ENCODE data around the gene USP54. TPM values are rescaled to one million over a fixed set of nuclear protein-coding genes. Genes with fewer than 3 reads are reported as not detected.

Gene USP54
- total RNA-seq, 2 experiments from 2014 or later, result 15.2 to 16.4 TPM

GRCh38 chr10:73493781-73494180, 97.4 kb downstream of the USP54 start:
- DNase-seq (ENCODE audit: low spot score), result no peak
- intact Hi-C loops (cut with micrococcal nuclease; ENCODE audit: unreplicated experiment), result loop anchor here (2.0 kb wide), 1 partner anchor 81 kb away; no protein-coding TSS in a partner anchor
- Histone ChIP-seq H3K36me3 (ENCODE audit: insufficient read depth, low read length) (peaks cover 37% of the 10 kb centered on the region), H3K9me2 (ENCODE audit: insufficient read depth, low read length) (no peaks in the 10 kb centered on the region), H3K4me2 (ENCODE audit: low read length) (peak overlapping the region; percentile 99), H3K4me3 (ENCODE audit: low read depth, low read length, poor library complexity, severe bottlenecking) (peak overlapping the region; percentile 92), H3K9me3 (ENCODE audit: low read length) (no peaks in the 10 kb centered on the region), H2AFZ (ENCODE audit: low read length) (no peak overlapping the region), H3K79me2 (ENCODE audit: insufficient read depth, low read depth, low read length) (peaks cover 64% of the 10 kb centered on the region), H4K20me1 (ENCODE audit: insufficient read depth, low read length) (0 out of 2 replicates have a peak, but pooled peaks cover 5% of the 10 kb centered on the region), H3K4me1 (ENCODE audit: insufficient read depth, low read length, poor library complexity, severe bottlenecking) (peaks cover 25% of the 10 kb centered on the region), H3K27ac (ENCODE audit: low read depth, low read length, poor library complexity, severe bottlenecking) (no peak overlapping the region)
- POLR2A ChIA-PET, result interaction anchor here (0.5 to 1.1 kb wide), 3 partner anchors 307 to 1019 kb away, joined by 3 read pairs; no protein-coding TSS in a partner anchor
- no TSS peak for BruUV-seq (replicated peaks)
- TF ChIP-seq CTCF (conservative IDR thresholded peaks at IDR 0.05; ENCODE audit: low read length) (no peak), EZH2phosphoT487 (IDR thresholded peaks at IDR 0.05; ENCODE audit: borderline replicate concordance, low read depth, low read length) (no peak)
- CTCF ChIA-PET (ENCODE audit: unreplicated experiment), result no interaction called here

DNA sequence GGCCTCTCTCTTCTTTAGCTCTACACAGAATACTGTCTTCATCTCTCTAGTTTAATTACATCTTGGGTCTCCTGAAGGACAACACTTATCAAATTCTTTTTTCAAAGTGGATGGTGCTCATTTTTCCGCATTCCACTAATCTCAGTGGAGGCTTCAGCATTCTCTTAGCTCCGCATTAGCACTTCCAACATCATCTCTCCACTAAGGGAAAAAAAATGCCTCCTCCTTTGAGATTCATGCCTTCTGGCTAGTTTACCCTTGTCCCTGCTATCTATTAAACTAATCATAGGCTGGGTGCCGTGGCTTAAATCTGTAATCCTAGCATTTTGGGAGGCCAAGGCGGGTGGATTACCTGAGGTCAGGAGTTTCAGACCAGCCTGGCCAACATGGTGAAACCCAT, 104.5 kb downstream of the USP54 start:
- H3K4me3 ChIP-seq (ENCODE audit: low read depth, low read length, poor library complexity, severe bottlenecking), result no peak overlapping the region
- H3K4me2 ChIP-seq (ENCODE audit: low read length), result no peak overlapping the region
- TF ChIP-seq EZH2phosphoT487 (IDR thresholded peaks at IDR 0.05; ENCODE audit: borderline replicate concordance, low read depth, low read length), result no peak
- TF ChIP-seq CTCF (conservative IDR thresholded peaks at IDR 0.05; ENCODE audit: low read length), result no peak
- H3K79me2 ChIP-seq (ENCODE audit: insufficient read depth, low read depth, low read length), result peaks cover 59% of the 10 kb centered on the region
- H3K9me2 ChIP-seq (ENCODE audit: insufficient read depth, low read length), result no peaks in the 10 kb centered on the region
- H3K4me1 ChIP-seq (ENCODE audit: insufficient read depth, low read length, poor library complexity, severe bottlenecking), result no peaks in the 10 kb centered on the region
- H4K20me1 ChIP-seq (ENCODE audit: insufficient read depth, low read length), result no peaks in the 10 kb centered on the region
- no peak overlapping the region for H3K27ac ChIP-seq (ENCODE audit: low read depth, low read length, poor library complexity, severe bottlenecking)
- peaks cover 68% of the 10 kb centered on the region for H3K36me3 ChIP-seq (ENCODE audit: insufficient read depth, low read length)
- no peak for DNase-seq (ENCODE audit: low spot score)
- ChIA-PET CTCF (ENCODE audit: unreplicated experiment) (no interaction called here), POLR2A (no interaction called here)
- intact Hi-C loops (cut with micrococcal nuclease; ENCODE audit: unreplicated experiment), result no loop called here
- BruUV-seq (replicated peaks), result no TSS peak
- H2AFZ ChIP-seq (ENCODE audit: low read length), result no peak overlapping the region
- no peaks in the 10 kb centered on the region for H3K9me3 ChIP-seq (ENCODE audit: low read length)

DNA sequence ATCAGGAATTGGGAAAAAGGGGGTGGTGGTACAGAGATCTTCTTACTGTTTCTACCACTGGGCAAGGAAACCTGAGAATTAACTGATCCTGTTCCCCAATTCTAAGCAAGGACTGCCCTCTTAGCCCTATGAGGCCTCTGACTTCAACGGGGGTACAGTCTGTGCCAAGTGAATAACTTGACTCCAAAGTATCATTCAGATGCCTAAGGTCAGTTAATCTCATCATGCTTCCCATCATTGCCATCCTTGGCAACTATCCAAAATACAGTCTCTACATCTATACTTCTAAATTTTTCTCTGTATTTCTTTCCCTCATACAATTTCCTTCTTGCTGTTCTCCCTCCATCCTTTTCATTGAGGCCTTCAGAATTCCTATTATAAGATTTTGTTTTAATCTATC, 105.8 kb downstream of the USP54 start:
- H4K20me1 ChIP-seq (ENCODE audit: insufficient read depth, low read length), result no peaks in the 10 kb centered on the region
- no peak for TF ChIP-seq EZH2phosphoT487 (IDR thresholded peaks at IDR 0.05; ENCODE audit: borderline replicate concordance, low read depth, low read length)
- ChIA-PET CTCF (ENCODE audit: unreplicated experiment) (no interaction called here), POLR2A (interaction anchor here (0.6 to 1.9 kb wide), 2 partner anchors 10 to 39 kb away, joined by 3 to 5 read pairs; partner anchors contain the start of gene PPP3CB)
- no peaks in the 10 kb centered on the region for H3K4me1 ChIP-seq (ENCODE audit: insufficient read depth, low read length, poor library complexity, severe bottlenecking)
- DNase-seq (ENCODE audit: low spot score), result no peak
- H3K27ac ChIP-seq (ENCODE audit: low read depth, low read length, poor library complexity, severe bottlenecking), result no peak overlapping the region
- H3K9me2 ChIP-seq (ENCODE audit: insufficient read depth, low read length), result no peaks in the 10 kb centered on the region
- H3K4me2 ChIP-seq (ENCODE audit: low read length), result no peak overlapping the region
- no TSS peak for BruUV-seq (replicated peaks)
- H3K9me3 ChIP-seq (ENCODE audit: low read length), result no peaks in the 10 kb centered on the region
- H3K4me3 ChIP-seq (ENCODE audit: low read depth, low read length, poor library complexity, severe bottlenecking), result no peak overlapping the region
- H3K36me3 ChIP-seq (ENCODE audit: insufficient read depth, low read length), result peaks cover 61% of the 10 kb centered on the region
- intact Hi-C loops (cut with micrococcal nuclease; ENCODE audit: unreplicated experiment), result no loop called here
- H2AFZ ChIP-seq (ENCODE audit: low read length), result no peak overlapping the region
- peaks cover 58% of the 10 kb centered on the region for H3K79me2 ChIP-seq (ENCODE audit: insufficient read depth, low read depth, low read length)
